Smooth muscle cell (in vitro differentiated cells): ENCODE measurements around the gene QARS1. TPM values are rescaled to one million over a fixed set of nuclear protein-coding genes. Genes with fewer than 3 reads are reported as not detected.
A peak's percentile ranks its signal among the peaks of the same experiment; 100 is the strongest.

ENCODE experiments used
- DNase-seq: peaks from one replicate; lab custom pipeline; 2025; ENCODE audit not compliant: unreplicated experiment; lab: John Stamatoyannopoulos, UW
- H2AFZ ChIP-seq: fragments of 200-600 bp; sonication (generic); 2 replicates; pipeline ENCODE4 v1.6.0; 2016; ENCODE audit warnings: antibody characterized with exemption, low read depth, mild to moderate bottlenecking
- H3F3A ChIP-seq: fragments of 200-600 bp; sonication (generic); 2 replicates; pipeline ENCODE4 v1.6.0; 2017; ENCODE audit warnings: antibody characterized with exemption, low read depth
- H3K27ac ChIP-seq: fragments of 200-600 bp; sonication (generic); 2 replicates; pipeline ENCODE4 v1.5.1; 2016; ENCODE audit warnings: low read depth, mild to moderate bottlenecking
- H3K27me3 ChIP-seq: fragments of 200-600 bp; sonication (generic); 2 replicates; pipeline ENCODE4 v1.6.1; 2016; ENCODE audit warnings: low read depth, mild to moderate bottlenecking
- H3K36me3 ChIP-seq: fragments of 200-600 bp; sonication (generic); 2 replicates; pipeline ENCODE4 v1.5.1; 2016; ENCODE audit warnings: low read depth
- H3K4me1 ChIP-seq: fragments of 200-600 bp; sonication (generic); 2 replicates; pipeline ENCODE4 v1.5.1; 2016; ENCODE audit warnings: low read depth
- H3K4me2 ChIP-seq: fragments of 200-600 bp; sonication (generic); 2 replicates; pipeline ENCODE4 v1.6.0; 2016; ENCODE audit warnings: mild to moderate bottlenecking
- H3K4me3 ChIP-seq: fragments of 200-600 bp; sonication (generic); 2 replicates; pipeline ENCODE4 v1.5.1; 2016; ENCODE audit warnings: mild to moderate bottlenecking
- H3K79me2 ChIP-seq: fragments of 200-600 bp; sonication (generic); 2 replicates; pipeline ENCODE4 v1.6.0; 2016; ENCODE audit warnings: low read depth, mild to moderate bottlenecking
- H3K9ac ChIP-seq: fragments of 200-600 bp; sonication (generic); 2 replicates; pipeline ENCODE4 v1.6.0; 2016; ENCODE audit warnings: low read depth
- H3K9me3 ChIP-seq: fragments of 200-600 bp; sonication (generic); replicated peaks from 2 replicates; pipeline ENCODE4 v1.5.1; 2016; ENCODE audit warnings: low read depth
- H4K20me1 ChIP-seq: fragments of 200-600 bp; sonication (generic); 2 replicates; pipeline ENCODE4 v1.6.0; 2016; ENCODE audit warnings: low read depth
- CTCF ChIP-seq: fragments of 200-600 bp; sonication (generic); IDR thresholded peaks from 2 replicates; pipeline ENCODE4 v1.5.1; 2017; ENCODE audit warnings: borderline replicate concordance, mild to moderate bottlenecking, antibody characterized with exemption; ENCODE audit not compliant: insufficient read depth, poor library complexity, severe bottlenecking
- WGBS: methylation state at CpG from one replicate; pipeline ENCODE4 v1.1.7; 2016; ENCODE audit warnings: low lambda C conversion rate; 5-methylcytosine and 5-hydroxymethylcytosine counted together
- polyA plus RNA-seq: library from polyadenylated mRNA; unstranded; fragments of >200 nt; fragmentation: Nextera tagmentation; extraction: Ambion mirVana; gene quantifications from 2 replicates; pipeline ENCODE4 v1.2.1, GENCODE V29; 2016
- total RNA-seq: library from RNA; depleted of rRNA; stranded (reverse); fragments of >200 nt; gene quantifications from 2 replicates; pipeline ENCODE4 v1.2.3, GENCODE V29; 2014

Gene QARS1
- total and polyA plus RNA-seq, 2 experiments from 2014 or later: 114 to 135 TPM

- Histone ChIP-seq H3K4me3 (peak overlapping the region; percentile 71), H3K4me2 (no peak overlapping the region), H2AFZ (no peak overlapping the region), H4K20me1 (no peaks in the 10 kb centered on the region), H3K27ac (peak overlapping the region; percentile 92), H3K9ac (no peak overlapping the region), H3K36me3 (no peaks in the 10 kb centered on the region), H3K79me2 (peaks cover 19% of the 10 kb centered on the region), H3K9me3 (no peaks in the 10 kb centered on the region), H3F3A (peaks cover 15% of the 10 kb centered on the region), H3K4me1 (peaks cover 5% of the 10 kb centered on the region), H3K27me3 (no peaks in the 10 kb centered on the region)
- WGBS: 91% methylated on average over 17 of the region's 17 CpGs
- DNase-seq: no peak
- TF ChIP-seq CTCF: no peak
These were observed 16.7 kb upstream of the QARS1 start for GRCh38 chr3:49121132-49121736.

DNA sequence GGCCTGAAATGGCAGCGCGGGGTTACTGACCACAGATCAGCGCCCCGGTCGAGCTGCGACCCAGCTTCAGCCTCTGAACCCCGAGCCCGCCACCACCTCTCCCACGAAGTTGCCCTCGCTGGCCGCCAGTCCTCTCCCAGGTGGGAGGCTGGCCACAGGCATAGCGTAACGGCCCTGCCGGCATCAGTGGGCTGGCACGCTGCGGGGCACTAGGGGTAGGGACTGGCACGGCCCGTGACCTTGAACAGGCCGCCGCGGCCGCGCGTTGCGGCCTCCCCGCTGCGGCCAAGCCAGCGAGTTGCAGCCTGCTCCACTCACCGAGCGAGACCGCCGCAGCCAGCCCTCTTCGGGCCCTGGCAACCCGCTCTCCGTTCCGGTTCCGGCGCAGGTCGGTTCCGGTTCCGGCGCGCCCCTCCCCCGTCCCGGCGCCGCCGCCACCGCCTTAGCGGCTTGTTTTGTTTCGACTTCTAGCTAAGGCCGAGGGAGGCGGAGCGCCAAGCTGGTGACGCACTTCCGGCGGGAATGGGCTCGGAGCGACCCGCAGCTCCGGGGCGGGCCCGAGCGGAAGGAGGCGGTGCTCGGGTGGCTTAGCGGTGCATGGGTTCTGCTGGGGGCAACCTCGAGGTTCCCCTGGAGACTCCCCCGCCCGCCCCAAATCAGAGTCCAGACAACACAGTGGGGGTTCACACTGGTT is 16.0 kb upstream of the QARS1 start, which contains the start of gene USP19:
Gene USP19, minus strand, starts transcription at position 386 of the 694 bp plus-strand sequence. CDS start 1,678 bp downstream, outside the sequence.
- WGBS: 2% methylated on average over 63 of the region's 70 CpGs
- H3K36me3 ChIP-seq: no peaks in the 10 kb centered on the region
- H3K4me2 ChIP-seq: peak within 1 kb of the TSS; percentile 87

DNA sequence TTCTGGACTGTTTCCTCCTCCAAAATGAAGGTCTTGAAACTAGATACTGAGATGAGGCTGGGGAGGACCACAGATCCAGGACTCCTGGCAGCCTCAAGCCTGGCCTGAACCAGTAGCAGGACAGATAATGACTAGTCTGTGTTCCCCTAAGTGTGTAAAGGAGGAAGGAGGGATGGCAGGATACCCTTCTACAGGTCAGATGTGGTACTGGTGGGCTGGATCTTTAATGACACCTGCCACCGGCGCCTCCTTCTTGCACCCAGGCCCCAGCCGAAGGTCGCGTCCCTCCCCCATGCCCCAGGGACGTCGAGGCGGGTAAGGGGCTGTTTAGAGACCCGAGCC is 15.5 kb upstream of the QARS1 start:
- H3K79me2 ChIP-seq: peaks cover 19% of the 10 kb centered on the region
- 5% methylated on average over 8 of the region's 9 CpGs for WGBS
- H3K4me2 ChIP-seq: peak overlapping the region; percentile 87
- peak overlapping the region; percentile 71 for H3K4me3 ChIP-seq
- H3K27me3 ChIP-seq: no peaks in the 10 kb centered on the region
- H3K36me3 ChIP-seq: no peaks in the 10 kb centered on the region
- H3K9me3 ChIP-seq: no peaks in the 10 kb centered on the region
- TF ChIP-seq CTCF: no peak
- no peak for DNase-seq
- no peaks in the 10 kb centered on the region for H4K20me1 ChIP-seq
- H2AFZ ChIP-seq: no peak overlapping the region
- peaks cover 5% of the 10 kb centered on the region for H3K4me1 ChIP-seq
- H3K27ac ChIP-seq: peak overlapping the region; percentile 92
- peaks cover 15% of the 10 kb centered on the region for H3F3A ChIP-seq
- peak overlapping the region; percentile 93 for H3K9ac ChIP-seq

More for the DNA sequence above, 16.0 kb upstream of the QARS1 start, which contains the start of gene USP19:
- peaks cover 15% of the 10 kb centered on the region for H3F3A ChIP-seq
- peak within 1 kb of the TSS; percentile 56 for H2AFZ ChIP-seq
- DNase-seq: peak; percentile 71
- TF ChIP-seq CTCF: no peak
- H3K4me1 ChIP-seq: peaks cover 5% of the 10 kb centered on the region
- peak within 1 kb of the TSS; percentile 71 for H3K4me3 ChIP-seq
- H3K27me3 ChIP-seq: no peaks in the 10 kb centered on the region
- peaks cover 19% of the 10 kb centered on the region for H3K79me2 ChIP-seq
- H3K9me3 ChIP-seq: no peaks in the 10 kb centered on the region
- H4K20me1 ChIP-seq: no peaks in the 10 kb centered on the region
- peak within 1 kb of the TSS; percentile 93 for H3K9ac ChIP-seq
- peak within 1 kb of the TSS; percentile 92 for H3K27ac ChIP-seq
